Measurements from ENCODE around the gene RAB5IF.

The RAB5IF gene

DNA sequence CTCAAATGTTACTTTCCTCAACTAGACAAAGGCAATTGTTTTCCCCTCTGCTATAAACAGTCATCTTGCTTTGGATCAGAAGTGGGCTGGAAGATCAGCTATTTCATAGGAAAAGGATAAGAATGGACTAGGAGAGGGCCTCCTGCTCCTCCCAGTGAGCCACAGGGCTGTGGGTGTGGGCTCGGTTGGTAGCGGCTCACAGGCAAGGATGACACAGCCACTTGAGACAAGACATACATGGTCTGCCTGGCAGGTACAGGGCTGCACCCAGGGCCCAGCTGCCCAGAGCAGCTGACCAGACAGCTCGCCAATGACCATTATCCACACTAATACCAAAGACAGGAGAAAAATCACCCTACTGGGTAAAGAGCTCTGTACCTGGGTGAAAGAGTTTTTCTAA, 49.4 kb downstream of the RAB5IF start:
- H3K27ac ChIP-seq: no peak overlapping the region
- TF ChIP-seq, protein P1, sequence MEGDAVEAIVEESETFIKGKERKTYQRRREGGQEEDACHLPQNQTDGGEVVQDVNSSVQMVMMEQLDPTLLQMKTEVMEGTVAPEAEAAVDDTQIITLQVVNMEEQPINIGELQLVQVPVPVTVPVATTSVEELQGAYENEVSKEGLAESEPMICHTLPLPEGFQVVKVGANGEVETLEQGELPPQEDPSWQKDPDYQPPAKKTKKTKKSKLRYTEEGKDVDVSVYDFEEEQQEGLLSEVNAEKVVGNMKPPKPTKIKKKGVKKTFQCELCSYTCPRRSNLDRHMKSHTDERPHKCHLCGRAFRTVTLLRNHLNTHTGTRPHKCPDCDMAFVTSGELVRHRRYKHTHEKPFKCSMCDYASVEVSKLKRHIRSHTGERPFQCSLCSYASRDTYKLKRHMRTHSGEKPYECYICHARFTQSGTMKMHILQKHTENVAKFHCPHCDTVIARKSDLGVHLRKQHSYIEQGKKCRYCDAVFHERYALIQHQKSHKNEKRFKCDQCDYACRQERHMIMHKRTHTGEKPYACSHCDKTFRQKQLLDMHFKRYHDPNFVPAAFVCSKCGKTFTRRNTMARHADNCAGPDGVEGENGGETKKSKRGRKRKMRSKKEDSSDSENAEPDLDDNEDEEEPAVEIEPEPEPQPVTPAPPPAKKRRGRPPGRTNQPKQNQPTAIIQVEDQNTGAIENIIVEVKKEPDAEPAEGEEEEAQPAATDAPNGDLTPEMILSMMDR (conservative IDR thresholded peaks at IDR 0.05): no peak
- TF ChIP-seq ZFX (IDR thresholded peaks at IDR 0.05): no peak

DNA sequence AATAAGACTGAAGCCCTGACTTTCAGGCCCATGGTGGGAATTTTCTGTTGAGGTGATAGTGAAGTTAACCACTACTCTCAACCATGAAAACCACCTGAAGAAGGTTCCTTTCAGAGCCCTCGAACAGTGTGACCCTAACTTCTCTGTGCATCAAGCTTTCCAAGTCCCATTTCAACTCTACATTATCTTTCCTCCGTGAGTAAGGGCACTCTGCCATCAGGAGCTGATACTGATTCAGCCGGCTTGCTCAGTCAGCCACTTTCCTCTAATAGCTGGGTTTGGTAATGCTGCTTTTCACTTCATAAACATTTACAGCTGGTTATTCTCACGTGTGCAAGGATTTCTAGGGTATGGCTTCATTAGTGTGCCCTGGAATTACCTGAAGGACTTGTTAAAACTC, 51.2 kb downstream of the RAB5IF start:
- no peak overlapping the region for H3K27ac ChIP-seq
- no peak for TF ChIP-seq ZFX (IDR thresholded peaks at IDR 0.05)
- TF ChIP-seq, protein P1 (conservative IDR thresholded peaks at IDR 0.05): no peak

DNA sequence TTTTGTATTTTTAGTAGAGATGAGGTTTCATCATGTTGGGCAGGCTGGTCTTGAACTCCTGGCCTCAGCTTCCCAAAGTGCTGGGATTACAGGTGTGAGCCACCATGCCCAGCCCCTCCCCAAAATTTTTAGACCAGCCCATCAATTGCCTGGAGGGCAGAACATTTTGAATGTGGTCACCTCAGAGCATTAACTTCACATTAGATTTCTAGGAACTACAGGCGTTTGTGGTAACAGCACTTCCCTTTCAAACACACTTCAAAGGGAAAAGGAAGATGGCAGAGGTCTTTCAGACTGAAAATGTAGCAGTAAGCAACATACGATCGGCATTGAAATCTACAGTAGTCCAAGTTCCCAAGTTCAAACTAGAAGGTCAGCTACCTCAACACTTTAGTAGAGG, 52.7 kb downstream of the RAB5IF start:
- no peak for TF ChIP-seq ZFX (IDR thresholded peaks at IDR 0.05)
- TF ChIP-seq, protein P1 (conservative IDR thresholded peaks at IDR 0.05): no peak
- H3K27ac ChIP-seq: no peak overlapping the region
